Tibial nerve (tissue), 4 donors: ENCODE data around the gene TMEM63B.
"Not testable (repeated sequence)": the region's sequence is repeated elsewhere in the genome, so short reads cannot be mapped to it uniquely, and the experiment has no call there.

ENCODE experiments used
- EP300 ChIP-seq, 2 donors: sonication (generic); formaldehyde crosslinking; IDR thresholded peaks; one replicate each; pipeline ENCODE4 v1.6.1; 2017; ENCODE audit warnings: antibody characterized with exemption in 2 of 2, mild to moderate bottlenecking in 1 of 2
- TF ChIP-seq, protein P1 (sequence below), 5 experiments: fragments of 200-600 bp in 3 of 5; fragments of 450-650 bp in 2 of 5; sonication (generic) in 3 of 5; IDR thresholded peaks; one replicate each; pipeline ENCODE4 v1.5.1; 2016 to 2019; ENCODE audit warnings: antibody characterized with exemption in 5 of 5, mild to moderate bottlenecking in 3 of 5, moderate library complexity in 2 of 5

DNA sequence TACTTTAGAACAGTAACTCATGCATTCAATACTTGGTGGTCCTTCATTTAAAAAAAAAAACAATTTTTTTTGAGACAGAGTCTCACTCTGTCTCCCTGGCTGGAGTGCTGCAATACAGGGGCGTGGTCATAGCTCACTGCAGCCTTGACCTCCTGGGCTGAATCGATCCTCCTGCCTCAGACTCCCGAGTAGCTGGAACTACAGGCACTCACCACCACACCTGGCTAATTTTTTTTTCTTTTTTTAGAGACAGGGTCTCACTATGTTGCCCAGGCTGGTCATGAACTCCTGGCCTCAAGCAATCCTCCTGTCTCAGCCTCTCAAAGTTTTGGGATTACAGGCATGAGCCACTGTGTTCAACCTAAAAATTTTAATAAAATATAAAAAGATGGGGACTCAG lies 17.2 kb downstream of the TMEM63B start:
- TF ChIP-seq, protein P1, sequence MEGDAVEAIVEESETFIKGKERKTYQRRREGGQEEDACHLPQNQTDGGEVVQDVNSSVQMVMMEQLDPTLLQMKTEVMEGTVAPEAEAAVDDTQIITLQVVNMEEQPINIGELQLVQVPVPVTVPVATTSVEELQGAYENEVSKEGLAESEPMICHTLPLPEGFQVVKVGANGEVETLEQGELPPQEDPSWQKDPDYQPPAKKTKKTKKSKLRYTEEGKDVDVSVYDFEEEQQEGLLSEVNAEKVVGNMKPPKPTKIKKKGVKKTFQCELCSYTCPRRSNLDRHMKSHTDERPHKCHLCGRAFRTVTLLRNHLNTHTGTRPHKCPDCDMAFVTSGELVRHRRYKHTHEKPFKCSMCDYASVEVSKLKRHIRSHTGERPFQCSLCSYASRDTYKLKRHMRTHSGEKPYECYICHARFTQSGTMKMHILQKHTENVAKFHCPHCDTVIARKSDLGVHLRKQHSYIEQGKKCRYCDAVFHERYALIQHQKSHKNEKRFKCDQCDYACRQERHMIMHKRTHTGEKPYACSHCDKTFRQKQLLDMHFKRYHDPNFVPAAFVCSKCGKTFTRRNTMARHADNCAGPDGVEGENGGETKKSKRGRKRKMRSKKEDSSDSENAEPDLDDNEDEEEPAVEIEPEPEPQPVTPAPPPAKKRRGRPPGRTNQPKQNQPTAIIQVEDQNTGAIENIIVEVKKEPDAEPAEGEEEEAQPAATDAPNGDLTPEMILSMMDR (IDR thresholded peaks at IDR 0.05) = not testable (repeated sequence)
- TF ChIP-seq EP300 (IDR thresholded peaks at IDR 0.05) = not testable (repeated sequence)
